Forelimb muscle (tissue), 1 donor: ENCODE results near the gene TLN1. TPM values are rescaled to one million over a fixed set of nuclear protein-coding genes. Genes with fewer than 3 reads are reported as not detected.

Source experiments
- DNase-seq: peaks from one replicate; pipeline ENCODE4 v3.0.0-alpha.2; 2013; ENCODE audit warnings: low read depth
- polyA plus RNA-seq: library from polyadenylated mRNA; unstranded; fragments of 120-200 nt; gene quantifications from one replicate; pipeline ENCODE4 v1.2.1, GENCODE V29; 2013; ENCODE audit not compliant: insufficient read length

TLN1 gene
- polyA plus RNA-seq, 1 donor, result 87.7 TPM

DNA sequence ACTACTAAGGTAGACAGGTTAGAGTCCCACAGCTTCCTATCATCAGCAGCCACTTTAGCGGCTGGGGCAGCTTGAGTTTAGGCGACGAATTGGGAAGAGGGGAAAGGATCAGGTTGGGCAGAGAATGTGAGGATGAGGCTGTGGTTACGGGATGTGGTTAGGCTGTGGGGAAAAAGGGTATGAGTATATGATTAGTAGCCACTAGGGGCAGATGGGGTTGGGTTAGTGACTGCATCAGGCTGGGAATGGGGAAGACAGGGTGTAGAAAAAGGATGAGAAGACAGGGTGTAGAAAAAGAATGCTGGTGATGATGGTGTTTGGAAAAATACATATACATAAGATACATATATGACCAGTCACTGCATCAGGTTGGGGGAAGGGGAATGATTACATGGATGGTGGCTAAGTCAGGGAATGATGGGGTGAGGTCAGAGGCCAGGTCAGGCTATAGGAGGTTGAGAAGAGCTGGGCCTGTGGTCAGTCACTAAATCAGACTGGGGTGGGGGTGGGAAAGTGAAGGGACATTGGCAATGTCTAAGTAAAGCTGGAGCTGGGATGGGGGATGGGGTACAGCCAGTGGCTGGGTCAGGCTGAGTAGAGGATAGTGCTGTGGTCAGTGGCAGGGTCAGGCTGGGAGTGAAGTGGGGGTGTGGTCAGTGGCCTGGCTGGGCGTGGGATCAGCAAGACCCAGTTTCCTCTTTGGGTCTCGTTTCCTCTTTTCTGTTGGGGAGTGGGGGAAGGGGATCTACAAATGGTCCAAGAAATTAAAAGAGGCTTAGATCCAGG, 2.1 kb downstream of the TLN1 start:
- DNase-seq, result no peak

DNA sequence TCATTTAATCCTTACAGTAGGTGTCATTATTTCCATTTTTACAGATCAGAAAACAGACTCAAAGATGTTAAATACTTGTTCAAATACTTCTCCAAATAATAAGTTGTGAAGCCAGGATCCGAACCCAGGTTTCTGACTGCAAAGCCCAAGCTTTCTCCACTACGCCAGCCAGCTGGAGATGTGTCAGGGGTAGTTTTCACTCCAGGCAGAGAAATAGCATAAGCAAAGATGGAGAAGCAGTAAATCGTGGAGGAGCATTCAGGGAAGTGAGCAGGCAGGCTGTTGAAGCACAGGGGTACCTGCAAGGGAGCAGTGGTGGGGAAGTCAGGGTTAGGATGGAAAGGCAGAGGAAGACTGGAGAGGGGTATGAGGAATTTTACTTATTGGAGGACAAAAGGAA, 2.9 kb downstream of the TLN1 start:
- DNase-seq, result no peak

DNA sequence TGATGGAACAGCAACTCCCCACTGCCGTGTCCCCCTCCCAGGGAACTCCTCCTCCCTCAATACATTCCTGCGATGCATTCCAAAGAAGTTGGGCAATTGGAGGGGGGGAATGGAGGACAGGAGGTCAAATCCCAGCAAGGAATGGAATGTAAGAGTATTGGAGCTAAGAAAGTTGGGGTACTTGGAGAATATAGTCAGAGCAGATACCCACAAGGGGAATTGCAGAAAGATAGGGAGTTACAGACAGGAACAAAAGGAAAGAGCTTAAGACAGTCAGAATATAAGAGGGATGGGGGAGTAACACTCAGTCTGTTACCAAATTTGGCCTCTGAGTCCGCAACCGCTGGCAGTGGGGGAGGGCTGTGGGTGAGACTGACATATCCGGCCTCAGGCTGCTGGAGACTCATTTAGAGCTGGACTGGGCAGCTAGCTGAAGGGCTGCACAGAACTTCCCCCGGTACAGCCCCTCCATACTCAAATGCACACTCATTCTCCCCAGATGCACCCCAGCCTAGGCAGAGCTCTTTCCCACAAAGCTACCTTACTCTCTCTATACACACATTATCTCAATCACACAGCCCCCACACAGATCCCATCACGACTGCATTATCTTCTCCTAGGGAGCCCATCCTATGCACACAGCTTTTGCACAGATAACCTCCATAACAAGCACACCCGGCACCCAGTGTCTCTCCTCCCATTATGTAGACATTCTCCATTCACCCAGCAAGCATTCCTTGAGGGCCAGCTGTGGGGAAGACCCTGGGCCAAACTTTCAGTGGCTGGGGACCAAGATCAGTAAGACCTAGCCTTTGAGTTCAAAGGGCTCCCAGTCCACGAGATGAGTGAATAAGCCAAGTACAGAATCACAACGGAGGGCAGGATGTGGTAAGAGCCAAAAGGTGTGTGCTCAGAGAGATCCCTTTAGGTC, 3.7 kb downstream of the TLN1 start:
- DNase-seq, result no peak

DNA sequence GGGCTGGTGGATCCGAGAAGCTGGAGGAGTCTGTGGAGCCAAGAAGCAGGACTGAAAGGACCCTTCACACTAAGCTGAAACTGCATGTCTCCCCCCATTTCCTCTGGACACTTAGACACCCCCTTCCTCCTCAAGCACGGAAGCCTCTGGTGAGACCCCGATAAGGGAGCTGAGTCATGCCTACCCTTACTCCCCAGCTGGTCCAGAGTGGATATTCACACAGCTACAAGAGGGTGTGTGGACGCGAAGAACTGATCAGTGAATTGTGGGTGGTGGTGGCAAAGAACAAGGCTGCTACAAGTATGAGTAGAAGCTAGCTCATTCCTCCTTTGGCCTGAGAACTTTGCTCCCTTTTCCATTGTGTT, 4.3 kb downstream of the TLN1 start:
- no peak for DNase-seq

DNA sequence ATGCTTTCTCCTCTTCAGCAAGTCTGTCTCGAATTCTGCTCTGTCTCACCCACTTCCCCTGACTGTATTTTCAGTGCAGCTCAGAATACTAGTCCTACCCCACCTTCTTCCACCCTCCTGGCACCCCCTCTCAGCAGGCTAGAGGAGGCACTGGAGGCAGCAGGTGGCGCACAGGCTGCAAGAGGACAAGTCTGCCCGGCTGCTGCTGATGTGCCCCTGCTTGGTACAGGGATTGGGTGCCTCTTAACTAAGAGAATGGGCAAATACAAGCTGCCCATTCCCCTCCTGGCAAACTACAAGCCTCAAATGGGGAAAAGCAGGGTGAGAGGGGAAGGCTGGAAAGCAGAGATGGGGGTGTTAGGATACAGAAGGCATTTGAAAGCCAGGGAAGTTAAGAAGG, 5.1 kb downstream of the TLN1 start:
- DNase-seq, result no peak

DNA sequence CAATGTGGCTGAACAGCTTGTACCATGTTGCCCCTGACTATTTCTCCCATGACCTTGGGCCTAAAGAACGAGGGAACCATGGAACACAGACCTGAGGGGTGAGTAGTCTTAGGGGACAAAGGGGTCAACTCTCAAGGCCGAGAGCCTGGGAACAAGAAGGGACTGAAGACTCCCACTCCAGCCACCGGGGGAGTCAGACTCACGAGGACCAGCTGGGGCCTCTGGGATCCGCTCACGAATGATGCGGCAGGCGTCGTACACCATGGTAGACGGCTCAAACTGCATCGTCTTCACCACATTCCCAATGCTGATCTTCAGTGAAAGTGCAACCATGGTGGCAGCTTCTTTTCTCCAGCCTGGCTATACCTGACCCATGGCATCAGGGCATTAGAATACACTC, 6.6 kb downstream of the TLN1 start:
- no peak for DNase-seq

DNA sequence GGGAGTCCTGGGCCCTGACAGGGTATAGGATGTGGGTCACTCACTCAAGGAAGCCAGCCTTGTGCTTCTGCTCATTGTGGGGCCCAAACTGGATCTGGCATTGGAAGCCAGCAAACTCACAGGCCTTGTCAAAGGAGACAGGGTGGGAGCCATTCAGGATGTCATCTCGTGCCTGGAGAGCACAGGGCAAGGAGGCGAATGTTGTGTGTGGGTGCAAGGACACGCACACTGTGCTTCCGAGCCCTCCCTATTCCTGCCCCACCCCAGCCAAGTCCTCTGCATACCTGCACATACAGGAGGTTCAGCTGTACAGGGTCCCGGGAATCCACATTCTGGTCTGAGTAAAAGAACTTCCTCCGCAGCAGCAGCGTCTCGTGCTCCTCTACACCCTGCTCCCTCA, 8.1 kb downstream of the TLN1 start:
- no peak for DNase-seq

DNA sequence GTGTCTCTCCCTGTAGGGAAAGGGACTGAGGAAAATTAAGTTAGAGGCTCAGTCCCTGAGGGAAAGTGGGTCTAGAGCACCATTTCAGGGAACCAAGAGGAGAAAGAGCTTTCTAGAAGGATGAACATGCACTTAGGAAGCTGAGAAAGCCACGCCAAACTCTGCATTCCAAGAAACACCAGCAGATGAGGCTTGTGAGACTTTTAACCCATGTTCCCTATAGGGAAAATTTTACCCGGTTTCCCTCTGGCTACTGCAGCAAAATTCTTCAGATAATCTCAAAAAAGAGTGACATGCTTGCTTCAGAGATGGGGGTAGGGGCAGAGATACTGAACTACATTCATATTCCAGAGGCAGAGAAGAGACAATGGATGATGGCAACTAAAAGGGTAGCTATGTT, 8.6 kb downstream of the TLN1 start:
- no peak for DNase-seq

DNA sequence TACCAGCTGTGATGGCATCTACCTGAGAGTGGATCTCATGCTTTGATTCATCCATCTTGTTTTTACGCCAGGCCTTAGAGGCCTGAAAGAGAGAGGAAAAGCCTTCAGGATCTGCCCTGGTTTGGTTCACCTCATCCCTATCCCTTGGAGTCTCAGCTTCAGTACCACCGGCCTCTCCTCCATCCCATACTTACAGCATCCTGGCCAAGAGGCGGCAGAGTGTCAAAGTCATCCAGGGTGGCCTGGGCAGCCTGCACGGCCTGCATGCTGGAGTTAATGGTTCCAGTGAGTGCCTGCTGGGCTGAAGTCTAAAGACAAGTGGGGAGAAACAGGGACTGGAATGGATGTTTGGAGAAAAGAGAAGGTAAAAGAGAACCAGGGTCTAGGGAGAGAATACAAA, 12.4 kb downstream of the TLN1 start:
- no peak for DNase-seq

DNA sequence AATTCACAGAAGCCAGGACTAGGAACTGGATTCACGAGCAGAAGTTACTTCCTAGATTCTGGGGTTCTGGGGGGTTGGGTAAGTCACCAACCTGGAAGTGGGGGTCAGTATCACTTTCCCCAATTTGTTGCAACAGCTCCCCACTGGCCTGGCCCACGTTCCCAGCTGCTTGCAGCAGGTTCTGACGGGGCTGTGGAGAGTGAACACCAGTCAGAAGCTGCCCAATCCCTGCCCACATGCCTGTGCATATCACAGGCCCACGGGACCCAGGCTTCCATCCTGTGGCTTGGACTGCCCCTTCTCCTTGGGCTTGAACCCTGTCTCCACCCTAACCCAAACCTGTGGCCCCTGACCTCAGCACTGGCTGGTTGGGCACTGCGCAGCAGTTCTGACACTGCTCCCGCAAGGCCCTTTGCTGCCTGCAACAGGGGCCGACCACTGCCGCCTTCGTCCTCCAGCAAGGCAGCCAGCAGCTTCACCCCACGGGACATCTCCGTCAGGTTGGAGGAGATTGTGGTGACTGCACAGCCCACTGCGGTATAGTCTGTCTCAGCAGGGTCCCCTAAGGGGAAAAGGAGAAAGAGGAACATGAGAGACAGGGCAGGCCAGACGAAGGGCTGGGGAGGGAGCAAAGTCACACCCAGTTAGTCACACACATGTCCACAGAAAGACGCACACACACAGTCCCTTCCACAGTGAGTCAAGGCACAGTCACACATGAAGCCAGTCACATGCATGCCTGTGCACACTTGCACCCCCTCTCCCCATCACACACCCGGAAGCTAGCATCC, 13.1 kb downstream of the TLN1 start:
- DNase-seq, result no peak

DNA sequence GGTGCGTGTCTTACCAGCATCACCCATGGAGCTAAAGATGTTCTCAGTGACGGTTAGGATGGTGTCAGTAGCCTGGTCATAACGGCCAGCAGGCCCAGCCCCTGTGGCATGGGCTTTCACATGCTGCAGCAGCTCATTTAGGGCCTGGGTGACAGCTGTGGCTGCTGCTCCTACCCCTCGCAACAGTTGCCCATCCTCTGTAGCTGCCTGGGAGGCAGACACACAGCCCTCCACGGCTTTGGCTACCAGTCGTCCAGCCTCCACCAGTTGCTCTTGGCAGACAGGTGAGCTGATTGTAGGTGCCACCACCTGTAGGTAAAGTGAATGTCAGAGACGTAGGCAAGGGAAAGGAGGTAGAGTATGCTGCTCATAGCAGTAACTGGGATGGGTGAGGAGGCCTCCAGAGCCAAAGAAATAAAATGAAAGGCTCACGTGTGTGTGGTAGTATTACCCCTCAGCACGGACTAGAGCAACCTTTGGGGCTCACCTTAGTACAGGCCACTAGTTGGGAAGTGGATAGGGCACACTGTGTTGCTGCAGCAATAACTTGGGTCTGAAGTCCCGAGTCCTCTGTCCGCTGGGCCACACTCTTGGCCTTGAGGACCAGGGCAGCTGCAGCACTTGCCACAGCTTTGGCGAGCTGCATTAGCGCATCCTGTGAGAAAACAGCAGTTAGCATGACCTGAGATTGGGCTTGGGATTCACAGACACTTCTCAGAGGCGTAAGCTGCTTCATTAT, 14.7 kb downstream of the TLN1 start:
- DNase-seq, result no peak

DNA sequence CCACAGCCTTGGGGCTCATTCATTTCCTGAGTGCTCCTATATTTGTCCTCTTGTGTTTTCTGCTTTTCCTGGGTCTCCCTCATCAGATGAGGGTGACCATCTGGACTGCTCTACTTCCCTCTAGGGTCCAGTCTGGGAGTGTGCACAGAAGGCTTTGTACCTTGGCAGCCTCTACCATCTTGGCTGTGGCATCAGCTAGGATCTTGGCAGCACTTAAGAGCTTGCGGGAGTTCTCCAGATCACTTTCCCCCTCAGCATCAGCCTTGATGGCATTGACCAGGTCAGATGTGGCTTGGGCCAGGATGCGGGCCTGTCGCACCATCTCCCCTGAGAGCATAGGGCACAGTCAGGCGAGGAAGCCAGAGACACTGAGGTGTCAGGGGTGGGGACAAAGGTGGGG, 15.8 kb downstream of the TLN1 start:
- no peak for DNase-seq

DNA sequence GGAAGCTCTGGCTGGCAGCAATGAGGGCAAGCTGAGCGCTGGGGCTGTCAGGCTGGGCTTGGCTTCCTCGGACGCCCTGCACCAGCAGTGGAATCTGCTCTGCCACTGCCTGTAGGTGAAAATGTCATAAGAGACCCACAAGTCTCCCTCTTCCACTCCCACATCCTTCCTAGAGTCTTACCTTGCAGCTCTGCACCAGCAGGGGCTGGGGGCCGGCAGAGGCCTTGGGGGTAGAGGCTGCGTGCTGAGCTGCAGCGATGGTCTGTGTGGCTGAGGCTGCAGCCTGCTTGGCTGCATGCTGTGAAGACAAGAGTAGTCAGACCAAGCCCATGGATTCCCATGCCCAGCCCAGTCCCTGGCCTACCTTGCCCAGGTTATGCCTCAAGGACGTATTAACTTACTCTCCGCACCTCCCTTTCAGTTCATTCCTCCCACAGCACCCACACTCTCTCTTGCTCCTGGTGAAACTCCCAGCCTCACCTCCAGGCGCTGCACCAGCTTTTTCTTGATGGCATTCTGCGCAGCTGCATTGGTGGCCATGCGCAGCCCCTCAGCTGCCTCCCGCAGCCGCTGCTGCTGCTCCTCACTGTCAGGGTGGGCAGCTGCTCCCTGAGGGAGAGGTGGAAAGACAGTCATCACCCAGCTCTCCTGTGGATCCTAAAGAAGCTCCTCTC, 17.3 kb downstream of the TLN1 start:
- no peak for DNase-seq

DNA sequence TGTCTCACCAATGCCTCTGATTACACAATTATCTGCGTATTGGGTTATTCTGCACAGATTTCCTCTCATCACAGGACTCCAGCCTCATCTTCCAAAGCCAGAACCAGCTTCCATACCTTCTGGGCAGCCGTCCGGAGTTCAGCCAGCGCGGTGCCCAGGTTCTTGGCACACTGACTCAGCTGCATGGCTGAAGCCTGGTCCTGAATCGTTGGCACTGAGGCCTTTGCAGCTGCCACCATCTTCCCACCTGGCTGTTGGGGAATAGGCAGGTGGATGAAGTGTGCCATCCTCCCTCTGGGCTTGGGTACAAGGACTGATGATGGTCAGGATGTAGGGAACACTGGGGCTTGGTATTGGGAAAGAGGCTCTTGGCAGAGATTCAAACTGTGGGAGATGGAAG, 17.9 kb downstream of the TLN1 start:
- DNase-seq, result no peak

DNA sequence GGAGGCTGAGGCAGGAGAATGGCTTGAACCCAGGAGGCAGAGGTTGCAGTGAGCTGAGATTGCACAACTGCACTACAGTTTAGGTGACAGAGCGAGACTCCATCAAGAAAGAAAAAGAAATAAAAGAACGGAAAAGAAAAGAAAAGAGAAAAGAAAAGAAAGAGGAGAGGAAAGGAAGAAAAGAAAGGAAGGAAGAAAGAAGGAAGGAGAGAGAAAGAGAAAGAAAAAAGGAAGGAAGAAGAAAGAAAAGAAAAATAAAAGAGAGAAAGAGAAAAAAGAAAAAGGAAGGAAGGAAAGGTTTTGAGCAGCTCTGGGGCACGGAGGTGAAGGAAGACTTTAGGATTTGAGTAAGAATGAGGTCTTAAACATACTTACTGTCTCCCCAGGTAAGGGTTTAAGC, 18.4 kb downstream of the TLN1 start:
- DNase-seq, result no peak

DNA sequence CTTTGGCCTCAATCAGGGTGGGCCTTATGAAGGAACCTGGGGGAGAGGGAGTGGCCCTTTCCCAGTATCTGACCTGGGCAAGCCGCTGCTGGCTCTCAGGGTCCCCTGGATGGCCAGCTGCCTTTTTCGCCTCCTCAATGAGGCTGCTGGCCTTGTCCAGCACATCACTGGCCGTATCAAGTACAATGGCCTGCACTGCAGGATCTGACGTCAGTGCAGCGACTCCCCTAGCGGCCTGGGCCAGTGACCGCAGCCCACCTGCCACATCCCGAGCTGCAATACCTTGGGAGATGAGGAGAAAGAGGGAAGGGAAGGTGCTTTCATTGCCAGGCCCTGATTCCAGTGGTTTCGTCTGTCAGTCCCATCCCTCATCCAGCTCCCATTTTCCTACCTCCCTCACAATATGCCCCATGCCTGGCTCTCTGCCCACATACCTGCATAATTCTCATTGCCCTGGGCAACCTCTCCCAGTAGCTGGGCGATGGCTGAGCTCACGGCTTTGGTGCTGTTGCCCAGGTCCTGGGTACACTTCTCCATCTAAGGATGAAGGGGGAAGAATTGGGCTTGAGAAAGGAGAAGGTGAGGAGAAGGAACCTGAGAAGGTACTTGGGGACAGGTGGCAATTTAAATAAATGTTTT, 19.1 kb downstream of the TLN1 start:
- no peak for DNase-seq

DNA sequence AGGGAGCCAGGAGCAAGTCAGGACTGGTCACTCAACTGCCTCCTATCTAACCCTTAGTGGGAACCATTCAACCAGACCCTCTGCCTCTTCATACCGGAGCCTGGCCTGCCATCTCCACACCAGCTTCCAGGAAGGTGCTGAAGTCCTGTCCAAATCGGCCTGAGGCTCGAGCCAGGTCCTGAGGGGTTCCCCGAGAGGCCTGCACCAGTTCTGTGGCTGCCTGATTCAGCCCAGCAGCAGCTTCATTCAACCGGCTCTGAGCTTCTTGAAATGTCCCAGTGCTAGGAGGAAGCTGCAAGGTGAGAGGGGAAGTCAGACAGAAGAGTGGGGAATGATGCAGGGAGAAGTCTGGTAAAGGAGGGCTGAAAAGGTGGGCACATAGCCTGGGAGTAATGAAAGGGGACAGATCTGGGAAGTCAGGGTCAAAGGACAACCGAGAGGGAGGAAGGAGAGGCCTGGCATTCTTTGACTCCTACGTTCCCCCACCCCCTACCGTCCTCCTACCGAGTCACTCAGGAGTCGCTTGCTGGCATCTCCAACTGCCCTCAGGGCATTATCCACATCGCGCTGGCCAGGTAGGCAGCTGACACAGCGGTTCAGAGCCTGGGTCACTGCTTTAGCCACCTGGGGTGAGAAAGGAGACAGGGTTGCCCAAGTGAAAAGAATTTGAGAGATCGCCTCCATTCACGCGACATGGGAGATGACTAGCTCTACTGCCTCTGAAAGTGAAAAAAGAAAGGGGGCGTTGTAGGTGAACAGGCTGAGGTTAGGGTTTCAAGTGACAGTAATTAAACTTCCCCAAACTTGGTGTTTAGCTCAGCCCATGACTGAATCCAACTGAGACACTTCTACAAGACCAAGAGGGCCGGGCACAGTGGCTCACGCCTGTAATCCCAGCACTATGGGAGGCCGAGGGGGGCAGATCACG, 20.2 kb downstream of the TLN1 start:
- DNase-seq, result no peak

DNA sequence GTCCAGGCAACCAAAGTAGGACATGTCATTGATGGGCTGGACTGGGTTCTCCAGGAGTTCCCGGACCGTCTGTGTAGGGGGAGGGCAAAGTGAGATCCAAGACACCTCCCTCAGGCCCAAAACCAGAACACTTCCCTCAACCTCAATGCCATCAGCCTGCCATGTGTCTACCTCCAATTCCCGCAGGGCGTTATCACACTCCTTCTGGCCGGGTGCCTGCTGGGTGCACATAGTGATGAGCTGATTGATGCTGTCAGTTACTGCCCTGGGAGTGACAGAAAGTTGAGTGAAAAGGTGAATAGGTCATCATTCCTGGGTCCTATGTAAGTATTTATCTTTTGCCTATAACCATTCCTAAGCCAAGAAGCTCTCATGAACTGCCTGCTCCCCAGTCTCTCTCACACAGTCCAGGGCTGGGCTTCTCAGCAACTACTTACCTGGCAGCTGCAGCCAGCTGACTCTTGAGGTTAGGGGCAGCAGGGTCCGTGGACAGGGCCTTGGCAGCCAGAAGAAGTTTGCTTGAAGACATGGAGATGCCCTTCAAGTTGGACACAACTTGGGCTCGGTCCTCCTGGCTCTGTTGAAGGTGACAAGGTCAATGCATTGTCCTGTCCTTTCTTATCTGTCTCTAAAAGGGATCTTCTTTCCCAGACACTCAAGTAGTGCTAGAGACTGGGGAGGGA, 21.0 kb downstream of the TLN1 start:
- DNase-seq, result no peak

DNA sequence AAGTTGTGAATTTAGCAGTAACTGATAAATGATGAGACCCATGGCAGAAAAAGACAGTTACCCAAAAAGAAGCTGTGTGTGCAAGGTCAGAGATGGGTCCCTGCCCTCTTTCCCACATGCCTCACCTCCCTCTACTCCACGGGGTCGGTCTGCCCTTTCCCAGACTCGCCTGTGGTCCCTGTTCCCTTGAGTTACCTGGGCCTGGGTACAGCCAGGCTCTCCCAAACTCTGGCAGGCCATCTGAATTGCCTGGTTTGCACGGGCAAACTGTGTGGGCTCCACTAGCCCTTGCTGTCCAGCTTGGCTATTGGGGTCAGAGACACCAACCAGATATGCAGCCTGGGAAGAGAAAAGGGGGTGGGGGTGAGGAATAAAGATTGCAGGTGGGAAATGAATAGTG, 23.8 kb downstream of the TLN1 start:
- no peak for DNase-seq
